ENCODE data around the gene NAT9. TPM values are rescaled to one million over a fixed set of nuclear protein-coding genes. Genes with fewer than 3 reads are reported as not detected.

The NAT9 gene
- total and polyA plus RNA-seq, 2 experiments from 2014 or later, result 29.2 to 34.8 TPM

GRCh38 chr17:74780443-74781238, 4.5 kb upstream of the NAT9 start:
- no peak overlapping the region for H2AFZ ChIP-seq
- H3K36me3 ChIP-seq (replicated peaks; ENCODE audit: insufficient read depth, low read depth), result no peaks in the 10 kb centered on the region
- no peaks in the 10 kb centered on the region for H3K9me2 ChIP-seq (replicated peaks; ENCODE audit: insufficient read depth)
- no peak for DNase-seq (ENCODE audit: low spot score)
- no peak overlapping the region for H3K4me3 ChIP-seq
- TF ChIP-seq, protein P1, sequence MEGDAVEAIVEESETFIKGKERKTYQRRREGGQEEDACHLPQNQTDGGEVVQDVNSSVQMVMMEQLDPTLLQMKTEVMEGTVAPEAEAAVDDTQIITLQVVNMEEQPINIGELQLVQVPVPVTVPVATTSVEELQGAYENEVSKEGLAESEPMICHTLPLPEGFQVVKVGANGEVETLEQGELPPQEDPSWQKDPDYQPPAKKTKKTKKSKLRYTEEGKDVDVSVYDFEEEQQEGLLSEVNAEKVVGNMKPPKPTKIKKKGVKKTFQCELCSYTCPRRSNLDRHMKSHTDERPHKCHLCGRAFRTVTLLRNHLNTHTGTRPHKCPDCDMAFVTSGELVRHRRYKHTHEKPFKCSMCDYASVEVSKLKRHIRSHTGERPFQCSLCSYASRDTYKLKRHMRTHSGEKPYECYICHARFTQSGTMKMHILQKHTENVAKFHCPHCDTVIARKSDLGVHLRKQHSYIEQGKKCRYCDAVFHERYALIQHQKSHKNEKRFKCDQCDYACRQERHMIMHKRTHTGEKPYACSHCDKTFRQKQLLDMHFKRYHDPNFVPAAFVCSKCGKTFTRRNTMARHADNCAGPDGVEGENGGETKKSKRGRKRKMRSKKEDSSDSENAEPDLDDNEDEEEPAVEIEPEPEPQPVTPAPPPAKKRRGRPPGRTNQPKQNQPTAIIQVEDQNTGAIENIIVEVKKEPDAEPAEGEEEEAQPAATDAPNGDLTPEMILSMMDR (IDR thresholded peaks at IDR 0.05; ENCODE audit: poor library complexity), result peak; percentile 43
- TF ChIP-seq EZH2phosphoT487 (IDR thresholded peaks at IDR 0.05; ENCODE audit: low read depth, severe bottlenecking, unreplicated experiment), result no peak
- no peaks in the 10 kb centered on the region for H4K20me1 ChIP-seq (ENCODE audit: insufficient read depth, poor library complexity, severe bottlenecking)
- no peaks in the 10 kb centered on the region for H3K27me3 ChIP-seq
- no peaks in the 10 kb centered on the region for H3K9me3 ChIP-seq (ENCODE audit: low read depth)
- peaks cover 4% of the 10 kb centered on the region for H3K4me1 ChIP-seq (ENCODE audit: insufficient read depth)
- H3K79me2 ChIP-seq, result peaks cover 27% of the 10 kb centered on the region
- H3K4me2 ChIP-seq, result no peak overlapping the region
- no peak overlapping the region for H3K27ac ChIP-seq
- WGBS (ENCODE audit: low lambda C conversion rate, missing lambda C conversion rate), result 69% methylated on average over 7 of the region's 7 CpGs

DNA sequence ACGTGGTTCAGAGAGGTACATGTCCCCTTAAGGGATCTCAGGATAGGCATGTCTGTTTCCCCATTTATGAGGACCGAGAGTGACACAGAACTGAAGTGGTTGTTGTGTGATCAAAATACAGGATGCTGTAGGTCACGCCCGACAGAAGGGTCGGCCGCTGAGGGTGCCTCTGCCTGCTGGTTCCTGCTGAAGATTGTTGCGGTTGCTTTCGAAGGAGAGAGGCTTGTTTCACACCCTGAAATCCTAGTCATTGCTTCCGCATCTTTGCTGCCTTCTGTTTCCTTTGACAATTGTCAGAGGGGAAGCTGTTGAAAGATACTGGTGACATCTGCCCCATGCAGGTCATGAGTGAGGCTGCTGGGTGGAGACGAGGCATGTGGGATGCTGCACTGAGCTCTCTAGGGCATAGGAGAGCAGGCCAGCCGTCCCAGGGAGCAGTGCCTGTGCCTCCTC, 3.8 kb upstream of the NAT9 start:
- Histone ChIP-seq H3K79me2 (peaks cover 33% of the 10 kb centered on the region), H3K27ac (no peak overlapping the region), H3K4me2 (no peak overlapping the region), H3K4me3 (no peak overlapping the region), H2AFZ (no peak overlapping the region), H3K36me3 (replicated peaks; ENCODE audit: insufficient read depth, low read depth) (no peaks in the 10 kb centered on the region), H3K9me3 (ENCODE audit: low read depth) (no peaks in the 10 kb centered on the region), H3K4me1 (ENCODE audit: insufficient read depth) (peaks cover 10% of the 10 kb centered on the region), H4K20me1 (ENCODE audit: insufficient read depth, poor library complexity, severe bottlenecking) (no peaks in the 10 kb centered on the region), H3K27me3 (no peaks in the 10 kb centered on the region), H3K9me2 (replicated peaks; ENCODE audit: insufficient read depth) (no peaks in the 10 kb centered on the region)
- WGBS (ENCODE audit: low lambda C conversion rate, missing lambda C conversion rate), result 91% methylated on average over 11 of the region's 11 CpGs
- TF ChIP-seq, protein P1 (IDR thresholded peaks at IDR 0.05; ENCODE audit: poor library complexity), result no peak
- TF ChIP-seq EZH2phosphoT487 (IDR thresholded peaks at IDR 0.05; ENCODE audit: low read depth, severe bottlenecking, unreplicated experiment), result no peak
- TF ChIP-seq EZH2 (IDR thresholded peaks at IDR 0.05; ENCODE audit: borderline replicate concordance), result no peak
- DNase-seq (ENCODE audit: low spot score), result no peak

DNA sequence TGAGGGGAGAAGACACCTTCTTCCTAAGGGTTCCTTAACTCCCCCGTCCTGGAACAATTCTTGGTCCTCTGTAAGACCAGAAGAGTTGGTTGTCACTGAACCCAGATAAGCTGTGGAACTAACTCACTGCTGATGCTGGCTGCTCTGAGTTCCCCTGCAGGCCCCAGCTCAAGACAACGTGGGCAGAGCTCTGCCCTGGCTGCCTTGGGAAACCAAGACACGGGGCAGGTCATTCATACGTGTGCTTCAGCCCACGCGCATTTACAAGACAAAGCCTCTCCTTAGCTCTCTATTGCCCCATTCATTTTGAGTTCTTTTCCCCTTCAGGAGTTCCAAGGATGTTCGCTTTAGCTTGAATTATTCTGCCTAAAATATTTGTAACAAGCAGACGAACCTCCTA, 3.4 kb upstream of the NAT9 start:
- H3K79me2 ChIP-seq, result peaks cover 38% of the 10 kb centered on the region
- no peaks in the 10 kb centered on the region for H4K20me1 ChIP-seq (ENCODE audit: insufficient read depth, poor library complexity, severe bottlenecking)
- no peaks in the 10 kb centered on the region for H3K9me3 ChIP-seq (ENCODE audit: low read depth)
- H3K4me1 ChIP-seq (ENCODE audit: insufficient read depth), result peaks cover 10% of the 10 kb centered on the region
- no peak overlapping the region for H3K27ac ChIP-seq
- H3K9me2 ChIP-seq (replicated peaks; ENCODE audit: insufficient read depth), result no peaks in the 10 kb centered on the region
- whole genome bisulfite sequencing (ENCODE audit: low lambda C conversion rate, missing lambda C conversion rate), result 88% methylated on average over 8 of the region's 8 CpGs
- DNase-seq (ENCODE audit: low spot score), result no peak
- no peak overlapping the region for H2AFZ ChIP-seq
- no peaks in the 10 kb centered on the region for H3K27me3 ChIP-seq
- TF ChIP-seq EZH2phosphoT487 (IDR thresholded peaks at IDR 0.05; ENCODE audit: low read depth, severe bottlenecking, unreplicated experiment) (no peak), EZH2 (IDR thresholded peaks at IDR 0.05; ENCODE audit: borderline replicate concordance) (no peak)
- TF ChIP-seq, protein P1 (IDR thresholded peaks at IDR 0.05; ENCODE audit: poor library complexity), result no peak
- H3K4me2 ChIP-seq, result no peak overlapping the region
- H3K36me3 ChIP-seq (replicated peaks; ENCODE audit: insufficient read depth, low read depth), result no peaks in the 10 kb centered on the region
- no peak overlapping the region for H3K4me3 ChIP-seq
